ENCODE measurements around the gene MRPS15.

The MRPS15 gene

GRCh38 chr1:36456391-36456928 is 7.7 kb downstream of the MRPS15 start:
- no peak for DNase-seq

- DNase-seq: no peak
Observed at GRCh38 chr1:36455386-36455785, 8.8 kb downstream of the MRPS15 start.

- DNase-seq: no peak
Observed at GRCh38 chr1:36453600-36454388, 10.4 kb downstream of the MRPS15 start.

- DNase-seq: no peak
Observed at GRCh38 chr1:36453051-36453450, 11.1 kb downstream of the MRPS15 start.

- DNase-seq: no peak
Observed at GRCh38 chr1:36450919-36451305, 13.3 kb downstream of the MRPS15 start.

- peak; percentile 78 for DNase-seq
Observed at GRCh38 chr1:36450270-36450918, 13.8 kb downstream of the MRPS15 start, which contains the start of gene OSCP1. OSCP1 (minus strand) TSS chr1:36450451; CDS start chr1:36450369, 82 bp downstream.

GRCh38 chr1:36448530-36449056 is 15.6 kb downstream of the MRPS15 start:
- no peak for DNase-seq

GRCh38 chr1:36447450-36447849 is 16.7 kb downstream of the MRPS15 start:
- DNase-seq: no peak

GRCh38 chr1:36446746-36447145 is 17.4 kb downstream of the MRPS15 start:
- DNase-seq: no peak

- DNase-seq: no peak
Observed at GRCh38 chr1:36446271-36446670, 17.9 kb downstream of the MRPS15 start.

- no peak for DNase-seq
Observed at GRCh38 chr1:36443297-36443696, 20.9 kb downstream of the MRPS15 start.

- DNase-seq: no peak
Observed at GRCh38 chr1:36442337-36442736, 21.8 kb downstream of the MRPS15 start.

GRCh38 chr1:36440646-36441045 is 23.5 kb downstream of the MRPS15 start:
- no peak for DNase-seq

GRCh38 chr1:36440044-36440443 is 24.1 kb downstream of the MRPS15 start:
- DNase-seq: no peak

GRCh38 chr1:36438715-36439114 is 25.5 kb downstream of the MRPS15 start:
- DNase-seq: no peak

- no peak for DNase-seq
Observed at GRCh38 chr1:36436821-36437220, 27.4 kb downstream of the MRPS15 start.

- DNase-seq: no peak
Observed at GRCh38 chr1:36433102-36433501, 31.1 kb downstream of the MRPS15 start.

GRCh38 chr1:36432616-36433015 is 31.6 kb downstream of the MRPS15 start:
- no peak for DNase-seq

GRCh38 chr1:36425791-36426190 is 38.4 kb downstream of the MRPS15 start:
- DNase-seq: no peak

- DNase-seq: no peak
Observed at GRCh38 chr1:36421649-36422048, 42.5 kb downstream of the MRPS15 start.

GRCh38 chr1:36420836-36421317 is 43.3 kb downstream of the MRPS15 start:
- peak; percentile 83 for DNase-seq

- DNase-seq: no peak
Observed at GRCh38 chr1:36420409-36420808, 43.8 kb downstream of the MRPS15 start.

- no peak for DNase-seq
Observed at GRCh38 chr1:36419569-36419968, 44.6 kb downstream of the MRPS15 start.

GRCh38 chr1:36419140-36419539 is 45.0 kb downstream of the MRPS15 start:
- no peak for DNase-seq

Measured in effector CD4-positive, alpha-beta T cell (primary cell).